A673 (cell line): ENCODE measurements around the gene CMTM3. TPM values are rescaled to one million over a fixed set of nuclear protein-coding genes. Genes with fewer than 3 reads are reported as not detected.

Source experiments
- BruUV-seq: library from RNA; stranded (reverse); fragments of 400-500 nt; replicated peaks from 2 replicates; lab custom pipeline; 2021; lab: Mats Ljungman, UMichigan
- CTCF ChIA-PET: fragments of 300-600 bp; sonication (Branson Sonifier 250); formaldehyde crosslinking; loops from one replicate; lab custom pipeline; 2022; ENCODE audit warnings: antibody characterized with exemption; lab: Charles Lee
- POLR2A ChIA-PET: fragments of 300-600 bp; sonication (Branson Sonifier 250); formaldehyde crosslinking; loops from one replicate; lab custom pipeline; 2022; ENCODE audit warnings: antibody characterized with exemption; ENCODE audit not compliant: low non-redundant PET; lab: Charles Lee
- DNase-seq: peaks from one replicate; pipeline ENCODE4 v3.0.0-alpha.2; 2015; ENCODE audit warnings: low spot score
- H3K27ac ChIP-seq: fragments of 200-600 bp; sonication (generic); 2 replicates; pipeline ENCODE4 v1.5.1; 2016; ENCODE audit warnings: mixed run types, low read depth, mild to moderate bottlenecking, mixed read lengths, antibody characterized with exemption, low read length; ENCODE audit not compliant: poor library complexity, severe bottlenecking
- H3K27me3 ChIP-seq: fragments of 200-600 bp; sonication (generic); replicated peaks from 2 replicates; pipeline ENCODE4 v1.6.1; 2017; ENCODE audit warnings: mixed run types, low read depth, mild to moderate bottlenecking, mixed read lengths, antibody characterized with exemption, low read length; ENCODE audit not compliant: insufficient read depth, poor library complexity
- H3K36me3 ChIP-seq: fragments of 200-600 bp; sonication (generic); 2 replicates; pipeline ENCODE4 v1.6.1; 2016; ENCODE audit warnings: mixed run types, mild to moderate bottlenecking, mixed read lengths, antibody characterized with exemption, low read length; ENCODE audit not compliant: insufficient read depth, poor library complexity, severe bottlenecking
- H3K4me1 ChIP-seq: fragments of 200-600 bp; sonication (generic); 2 replicates; pipeline ENCODE4 v1.6.1; 2017; ENCODE audit warnings: mixed run types, mild to moderate bottlenecking, mixed read lengths, antibody characterized with exemption, low read length; ENCODE audit not compliant: insufficient read depth, poor library complexity, severe bottlenecking
- H3K4me3 ChIP-seq: fragments of 200-600 bp; sonication (generic); 2 replicates; pipeline ENCODE4 v1.5.1; 2016; ENCODE audit warnings: low read depth, mixed run types, mild to moderate bottlenecking, mixed read lengths, low read length; ENCODE audit not compliant: poor library complexity, severe bottlenecking
- H3K9me3 ChIP-seq: fragments of 200-600 bp; sonication (generic); 2 replicates; pipeline ENCODE4 v1.6.1; 2016; ENCODE audit warnings: mixed run types, low read depth, mild to moderate bottlenecking, mixed read lengths, antibody characterized with exemption, low read length; ENCODE audit not compliant: poor library complexity, severe bottlenecking
- EZH2 ChIP-seq: fragments of 200-600 bp; sonication (generic); IDR thresholded peaks from 2 replicates; pipeline ENCODE4 v1.6.1; 2017; ENCODE audit warnings: borderline replicate concordance, low read depth, mild to moderate bottlenecking, mixed read lengths, antibody characterized with exemption, low read length; ENCODE audit not compliant: poor library complexity, severe bottlenecking
- intact Hi-C: fragments of 100-400 bp; cut with micrococcal nuclease; formaldehyde crosslinking; loops from one replicate; pipeline ENCODE4 v1.10.0; 2022; ENCODE audit not compliant: unreplicated experiment
- total RNA-seq: library from RNA; stranded (reverse); gene quantifications from 2 replicates; pipeline ENCODE4 v1.2.3, GENCODE V29; 2021
- TF ChIP-seq, protein P1 (sequence below): fragments of 300-800, 200-600 bp; sonication (generic); conservative IDR thresholded peaks from 2 replicates; pipeline ENCODE4 v1.5.1; 2017; ENCODE audit warnings: low read depth, mild to moderate bottlenecking, antibody characterized with exemption, low read length, moderate library complexity, mixed read lengths

CMTM3 gene
- total RNA-seq, 1 experiment from 2014 or later: 25.5 TPM

DNA sequence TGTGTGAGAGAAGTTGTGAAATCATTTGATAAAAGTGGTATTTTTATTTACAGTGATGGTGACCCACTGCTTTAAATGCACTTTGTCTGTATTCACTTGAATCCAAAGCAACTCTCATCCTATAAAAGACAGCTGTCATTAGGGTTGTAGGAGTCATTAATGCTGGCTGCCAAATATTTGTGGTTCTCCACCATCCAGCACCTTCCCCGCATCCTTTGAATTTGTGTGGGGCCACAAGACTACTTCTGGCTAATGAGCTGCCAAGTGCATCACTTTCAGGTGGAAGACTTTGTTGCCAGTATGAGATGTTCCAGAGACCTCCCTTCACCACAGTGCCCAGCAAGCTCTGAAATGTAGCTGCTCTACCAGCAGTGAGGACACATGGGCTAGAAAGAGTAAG, 43.4 kb downstream of the CMTM3 start:
- Histone ChIP-seq H3K27ac (no peak overlapping the region), H3K4me1 (peaks cover 6% of the 10 kb centered on the region), H3K36me3 (no peaks in the 10 kb centered on the region), H3K9me3 (no peaks in the 10 kb centered on the region), H3K27me3 (no peaks in the 10 kb centered on the region), H3K4me3 (no peak overlapping the region)
- CTCF ChIA-PET: no interaction called here
- intact Hi-C loops: no loop called here
- POLR2A ChIA-PET: no interaction called here
- TF ChIP-seq EZH2: no peak
- TF ChIP-seq, protein P1, sequence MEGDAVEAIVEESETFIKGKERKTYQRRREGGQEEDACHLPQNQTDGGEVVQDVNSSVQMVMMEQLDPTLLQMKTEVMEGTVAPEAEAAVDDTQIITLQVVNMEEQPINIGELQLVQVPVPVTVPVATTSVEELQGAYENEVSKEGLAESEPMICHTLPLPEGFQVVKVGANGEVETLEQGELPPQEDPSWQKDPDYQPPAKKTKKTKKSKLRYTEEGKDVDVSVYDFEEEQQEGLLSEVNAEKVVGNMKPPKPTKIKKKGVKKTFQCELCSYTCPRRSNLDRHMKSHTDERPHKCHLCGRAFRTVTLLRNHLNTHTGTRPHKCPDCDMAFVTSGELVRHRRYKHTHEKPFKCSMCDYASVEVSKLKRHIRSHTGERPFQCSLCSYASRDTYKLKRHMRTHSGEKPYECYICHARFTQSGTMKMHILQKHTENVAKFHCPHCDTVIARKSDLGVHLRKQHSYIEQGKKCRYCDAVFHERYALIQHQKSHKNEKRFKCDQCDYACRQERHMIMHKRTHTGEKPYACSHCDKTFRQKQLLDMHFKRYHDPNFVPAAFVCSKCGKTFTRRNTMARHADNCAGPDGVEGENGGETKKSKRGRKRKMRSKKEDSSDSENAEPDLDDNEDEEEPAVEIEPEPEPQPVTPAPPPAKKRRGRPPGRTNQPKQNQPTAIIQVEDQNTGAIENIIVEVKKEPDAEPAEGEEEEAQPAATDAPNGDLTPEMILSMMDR: no peak
- no peak for DNase-seq
- no TSS peak for BruUV-seq

DNA sequence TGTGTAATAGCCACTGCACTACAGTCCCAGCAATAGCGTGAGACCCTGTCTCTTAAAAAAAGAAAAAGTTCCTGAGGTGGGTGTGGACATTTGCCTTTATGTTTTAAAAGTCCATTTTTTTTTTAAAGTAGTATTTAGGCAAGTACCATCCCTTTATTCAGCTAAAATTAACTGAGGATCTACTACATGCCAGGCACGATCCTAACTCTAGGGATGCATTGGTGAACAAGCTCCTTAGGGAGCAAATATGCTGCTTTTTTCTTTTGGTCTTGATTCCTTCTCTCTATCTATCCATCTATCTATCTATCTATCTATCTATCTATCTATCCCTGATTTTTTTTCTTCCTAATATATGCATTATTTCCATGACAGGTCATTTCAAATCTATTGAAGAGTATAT, 44.7 kb downstream of the CMTM3 start:
- POLR2A ChIA-PET: no interaction called here
- intact Hi-C loops: no loop called here
- Histone ChIP-seq H3K36me3 (no peaks in the 10 kb centered on the region), H3K9me3 (no peaks in the 10 kb centered on the region), H3K27ac (no peak overlapping the region), H3K27me3 (no peaks in the 10 kb centered on the region), H3K4me1 (peaks cover 17% of the 10 kb centered on the region), H3K4me3 (no peak overlapping the region)
- CTCF ChIA-PET: no interaction called here
- no TSS peak for BruUV-seq
- no peak for TF ChIP-seq EZH2
- TF ChIP-seq, protein P1: no peak
- DNase-seq: no peak

DNA sequence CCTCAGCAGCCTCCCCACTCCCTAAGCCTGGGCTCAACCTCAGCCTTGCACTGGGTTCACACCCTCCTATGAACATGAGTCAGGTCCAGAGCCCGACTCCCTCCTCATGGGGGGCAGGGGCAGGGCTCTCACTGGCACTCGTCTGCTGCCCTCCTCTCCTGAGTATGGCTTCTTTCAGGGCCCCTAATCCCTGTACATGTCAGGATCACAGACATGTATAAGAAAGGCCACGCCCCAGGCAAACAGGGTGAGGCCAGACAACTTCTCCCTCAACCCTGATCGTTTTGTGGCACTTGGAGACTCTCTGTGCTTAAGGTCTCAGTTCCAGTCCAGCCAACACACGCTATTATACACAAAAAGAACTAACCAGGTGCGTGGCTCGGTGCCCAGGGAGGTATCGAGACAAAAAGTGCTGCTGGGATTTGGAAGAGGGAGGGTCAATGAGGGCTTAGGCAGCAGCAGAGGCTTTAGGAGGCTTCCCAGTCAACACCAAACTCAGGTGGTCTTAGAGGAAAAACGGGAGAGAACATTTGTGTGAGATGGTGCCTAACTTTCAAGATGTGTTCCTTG, 45.2 kb downstream of the CMTM3 start:
- no TSS peak for BruUV-seq
- no peak overlapping the region for H3K27ac ChIP-seq
- ChIA-PET POLR2A (no interaction called here), CTCF (interaction anchor here (1.5 kb wide), 1 partner anchor 12 kb away, joined by 17 read pairs; no protein-coding TSS in a partner anchor)
- TF ChIP-seq, protein P1: no peak
- no peak for TF ChIP-seq EZH2
- H3K9me3 ChIP-seq: no peaks in the 10 kb centered on the region
- no peaks in the 10 kb centered on the region for H3K36me3 ChIP-seq
- DNase-seq: no peak
- H3K4me3 ChIP-seq: no peak overlapping the region
- intact Hi-C loops: no loop called here
- H3K4me1 ChIP-seq: peaks cover 20% of the 10 kb centered on the region
- H3K27me3 ChIP-seq: no peaks in the 10 kb centered on the region
